Measurements from ENCODE around the gene MYMK. TPM values are rescaled to one million over a fixed set of nuclear protein-coding genes. Genes with fewer than 3 reads are reported as not detected.

MYMK gene
- total RNA-seq, 3 donors from 2014 or later (not counting 1 experiment from before 2014, with no cell fraction given), result not detected

- Mint-ChIP-seq H3K9me3 (no peaks in the 10 kb centered on the region), H3K27ac (no peak overlapping the region), H3K4me1 (peaks cover 9 to 15% of the 10 kb centered on the region in 2 donors), H3K36me3 (no peaks in the 10 kb centered on the region), H3K27me3 (ENCODE audit: low read depth in 2 of 2) (no peaks in the 10 kb centered on the region), H3K4me3 (no peak overlapping the region)
- Histone ChIP-seq H3K4me1 (ENCODE audit: control insufficient read depth, insufficient read depth, low read length) (peaks cover 55% of the 10 kb centered on the region), H3K36me3 (ENCODE audit: control insufficient read depth, insufficient read depth, low read length) (no peaks in the 10 kb centered on the region), H3K27ac (ENCODE audit: low read length) (no peak overlapping the region), H3K9me3 (ENCODE audit: control insufficient read depth, insufficient read depth, low read length) (no peaks in the 10 kb centered on the region), H3K4me3 (ENCODE audit: low read length) (no peak overlapping the region), H3K27me3 (ENCODE audit: control insufficient read depth, insufficient read depth, low read length) (no peaks in the 10 kb centered on the region)
- intact Hi-C loops (cut with micrococcal nuclease), result no loop called here
- TF ChIP-seq CTCF (IDR thresholded peaks at IDR 0.05), result no peak
- WGBS (ENCODE audit: insufficient coverage), result 95% methylated on average over 21 of the region's 21 CpGs
- no peak for DNase-seq
- no peak for ATAC-seq
These were observed 47.8 kb downstream of the MYMK start for GRCh38 chr9:133476941-133477340.

- no peaks in the 10 kb centered on the region for H3K27me3 ChIP-seq (ENCODE audit: control insufficient read depth, insufficient read depth, low read length)
- H3K27ac ChIP-seq (ENCODE audit: low read length), result no peak overlapping the region
- ATAC-seq (peak in 1 of 3 donors; percentile 22), DNase-seq (no peak)
- peaks cover 55% of the 10 kb centered on the region for H3K4me1 ChIP-seq (ENCODE audit: control insufficient read depth, insufficient read depth, low read length)
- H3K9me3 Mint-ChIP-seq, result no peaks in the 10 kb centered on the region
- no peaks in the 10 kb centered on the region for H3K36me3 ChIP-seq (ENCODE audit: control insufficient read depth, insufficient read depth, low read length)
- intact Hi-C loops (cut with micrococcal nuclease), result no loop called here
- TF ChIP-seq CTCF (IDR thresholded peaks at IDR 0.05), result no peak
- no peaks in the 10 kb centered on the region for H3K36me3 Mint-ChIP-seq
- H3K27ac Mint-ChIP-seq, result no peak overlapping the region
- no peaks in the 10 kb centered on the region for H3K27me3 Mint-ChIP-seq (ENCODE audit: low read depth in 2 of 2)
- H3K4me3 Mint-ChIP-seq, result no peak overlapping the region
- peaks cover 9 to 15% of the 10 kb centered on the region in 2 donors for H3K4me1 Mint-ChIP-seq
- H3K4me3 ChIP-seq (ENCODE audit: low read length), result no peak overlapping the region
- WGBS (ENCODE audit: insufficient coverage), result 92% methylated on average over 26 of the region's 27 CpGs
- H3K9me3 ChIP-seq (ENCODE audit: control insufficient read depth, insufficient read depth, low read length), result no peaks in the 10 kb centered on the region
These were observed 48.5 kb downstream of the MYMK start for GRCh38 chr9:133476036-133476931.

GRCh38 chr9:133475292-133476012 lies 49.3 kb downstream of the MYMK start:
- TF ChIP-seq CTCF (IDR thresholded peaks at IDR 0.05), result no peak
- H3K4me1 ChIP-seq (ENCODE audit: control insufficient read depth, insufficient read depth, low read length), result peaks cover 55% of the 10 kb centered on the region
- DNase-seq, result no peak
- no peak for ATAC-seq
- Mint-ChIP-seq H3K9me3 (no peaks in the 10 kb centered on the region), H3K4me1 (peaks cover 9 to 15% of the 10 kb centered on the region in 2 donors), H3K4me3 (no peak overlapping the region), H3K27me3 (ENCODE audit: low read depth in 2 of 2) (no peaks in the 10 kb centered on the region), H3K27ac (no peak overlapping the region), H3K36me3 (no peaks in the 10 kb centered on the region)
- intact Hi-C loops (cut with micrococcal nuclease), result no loop called here
- H3K27ac ChIP-seq (ENCODE audit: low read length), result no peak overlapping the region
- no peaks in the 10 kb centered on the region for H3K36me3 ChIP-seq (ENCODE audit: control insufficient read depth, insufficient read depth, low read length)
- no peaks in the 10 kb centered on the region for H3K9me3 ChIP-seq (ENCODE audit: control insufficient read depth, insufficient read depth, low read length)
- H3K4me3 ChIP-seq (ENCODE audit: low read length), result no peak overlapping the region
- WGBS (ENCODE audit: insufficient coverage), result 89% methylated on average over 27 of the region's 27 CpGs
- H3K27me3 ChIP-seq (ENCODE audit: control insufficient read depth, insufficient read depth, low read length), result no peaks in the 10 kb centered on the region
